Mononuclear cell (primary cell): ENCODE results near the gene MAB21L3. TPM values are rescaled to one million over a fixed set of nuclear protein-coding genes. Genes with fewer than 3 reads are reported as not detected.

ENCODE experiments used
- H3K27me3 ChIP-seq: 2 replicates; pipeline ENCODE4 v1.6.0; 2011; ENCODE audit warnings: low read length, control low read depth; ENCODE audit not compliant: insufficient read depth
- H3K4me1 ChIP-seq: 2 replicates; pipeline ENCODE4 v1.5.1; 2011; ENCODE audit warnings: mild to moderate bottlenecking, low read length, control low read depth; ENCODE audit not compliant: insufficient read depth
- H3K4me3 ChIP-seq: 2 replicates; pipeline ENCODE4 v1.5.1; 2011; ENCODE audit warnings: mild to moderate bottlenecking, low read length, moderate library complexity
- H3K9me3 ChIP-seq: 2 replicates; pipeline ENCODE4 v1.5.1; 2011; ENCODE audit warnings: low read depth, mild to moderate bottlenecking, control low read depth, low read length
- total RNA-seq: library from RNA; depleted of rRNA; stranded (reverse); fragments of >200 nt; gene quantifications from one replicate; pipeline ENCODE4 v1.2.3, GENCODE V29; 2012

The MAB21L3 gene
- total RNA-seq, 1 donor, result under 0.01 TPM

DNA sequence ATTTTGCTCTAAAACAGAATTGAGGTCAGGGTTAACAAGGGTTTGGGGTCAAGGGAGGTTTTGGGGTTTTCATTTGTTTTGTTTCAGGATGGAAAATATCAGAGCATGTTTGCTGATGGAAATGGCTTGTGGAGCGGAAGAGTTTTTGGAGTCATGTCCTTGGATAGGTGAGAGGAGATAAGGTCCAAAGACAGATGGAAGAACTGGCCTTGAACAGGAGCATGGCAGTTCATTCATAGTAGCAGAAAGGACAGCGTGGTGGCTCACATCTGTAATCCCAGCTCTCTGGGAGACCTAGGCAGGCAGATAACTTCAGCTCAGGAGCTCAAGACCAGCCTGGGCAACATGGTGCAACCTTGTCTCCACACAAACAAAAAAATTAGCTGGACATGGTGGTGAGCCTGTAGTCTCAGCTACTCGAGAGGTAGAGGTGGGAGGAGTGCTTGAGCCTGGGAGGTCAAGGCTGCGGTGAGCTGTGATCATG, 65.1 kb downstream of the MAB21L3 start:
- Histone ChIP-seq H3K27me3 (peaks cover 3% of the 10 kb centered on the region), H3K9me3 (no peaks in the 10 kb centered on the region)

DNA sequence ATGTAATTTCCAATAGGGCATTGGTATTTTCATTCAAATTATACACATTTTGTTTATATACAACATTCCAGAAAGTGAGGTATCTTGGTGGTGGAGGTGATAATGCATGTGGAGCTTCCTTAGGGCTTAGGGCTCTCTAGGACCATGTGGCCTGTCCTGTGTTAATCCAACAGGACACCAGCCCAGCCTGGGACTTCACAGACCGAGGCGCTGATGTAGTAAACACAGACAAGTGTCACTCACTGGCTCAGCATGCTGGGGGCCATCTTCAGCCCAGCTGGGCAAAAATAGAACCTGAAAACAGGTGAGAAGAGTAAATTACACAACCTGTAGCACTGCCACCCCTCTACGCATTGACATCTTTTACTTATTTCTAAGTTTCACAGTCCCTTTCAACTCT, 66.7 kb downstream of the MAB21L3 start:
- Histone ChIP-seq H3K9me3 (no peaks in the 10 kb centered on the region), H3K4me1 (no peaks in the 10 kb centered on the region), H3K27me3 (peaks cover 3% of the 10 kb centered on the region), H3K4me3 (no peak overlapping the region)

More for the DNA sequence above, 65.1 kb downstream of the MAB21L3 start:
- H3K4me3 ChIP-seq, result no peak overlapping the region
- no peaks in the 10 kb centered on the region for H3K4me1 ChIP-seq

DNA sequence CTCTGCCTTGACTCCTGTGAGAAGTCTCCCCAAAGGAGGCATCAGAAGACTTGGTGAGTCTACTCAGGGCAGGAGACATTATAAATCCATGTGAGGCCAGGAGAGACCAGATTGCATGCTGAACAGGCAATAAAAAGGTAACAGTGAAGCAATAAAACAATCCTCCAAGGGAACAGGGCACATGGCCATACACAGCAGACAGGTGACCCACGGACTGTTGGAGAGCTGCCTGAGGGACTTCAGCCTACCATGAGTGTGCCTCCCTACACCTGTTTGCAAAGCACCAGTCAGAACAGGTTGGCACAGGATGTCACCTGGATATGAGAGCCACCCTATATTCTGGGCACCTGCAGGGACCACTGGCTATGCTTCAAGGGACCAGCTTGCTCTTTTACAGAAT, 67.6 kb downstream of the MAB21L3 start:
- Histone ChIP-seq H3K27me3 (no peaks in the 10 kb centered on the region), H3K4me3 (no peak overlapping the region), H3K9me3 (no peaks in the 10 kb centered on the region), H3K4me1 (no peaks in the 10 kb centered on the region)

DNA sequence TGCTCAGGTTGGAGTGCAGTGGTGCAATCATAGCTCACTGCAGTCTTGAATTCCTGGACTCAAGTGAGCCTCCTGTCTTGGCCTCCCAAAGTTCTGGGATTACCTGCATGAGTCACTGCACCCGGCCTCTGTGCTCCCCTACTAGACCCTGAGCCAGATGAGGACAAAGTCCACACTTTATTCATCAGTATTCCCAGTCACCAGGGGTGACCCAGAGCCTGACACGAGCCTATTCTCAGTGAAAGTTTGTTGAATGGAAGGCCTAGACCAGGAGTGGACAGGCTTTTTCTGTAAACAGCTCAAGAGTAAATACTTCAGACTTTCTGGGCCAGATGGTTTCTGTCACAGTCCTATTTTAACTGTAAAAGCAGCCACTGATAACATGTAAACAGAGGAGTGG, 68.2 kb downstream of the MAB21L3 start:
- Histone ChIP-seq H3K9me3 (no peaks in the 10 kb centered on the region), H3K4me3 (no peak overlapping the region), H3K4me1 (no peaks in the 10 kb centered on the region), H3K27me3 (no peaks in the 10 kb centered on the region)

DNA sequence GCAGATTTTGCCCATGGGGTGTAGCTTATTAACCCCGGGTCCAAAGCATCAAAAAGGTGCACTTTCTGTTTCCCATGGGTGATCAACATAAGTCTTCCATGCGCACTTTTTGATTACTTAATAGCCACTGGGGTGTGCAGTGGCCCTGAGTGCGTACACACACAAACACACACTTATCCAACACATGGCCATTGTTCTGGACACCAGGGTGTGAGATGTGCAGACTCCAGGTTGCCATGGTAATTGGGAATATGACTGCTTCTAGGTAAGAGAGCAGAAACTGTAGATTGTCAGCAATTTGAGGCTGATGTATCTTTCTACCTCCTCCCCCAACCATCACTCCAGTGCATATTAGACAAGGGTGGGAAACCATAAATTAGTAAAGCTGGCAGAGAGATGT, 68.8 kb downstream of the MAB21L3 start:
- Histone ChIP-seq H3K4me1 (no peaks in the 10 kb centered on the region), H3K9me3 (no peaks in the 10 kb centered on the region), H3K4me3 (no peak overlapping the region), H3K27me3 (no peaks in the 10 kb centered on the region)

DNA sequence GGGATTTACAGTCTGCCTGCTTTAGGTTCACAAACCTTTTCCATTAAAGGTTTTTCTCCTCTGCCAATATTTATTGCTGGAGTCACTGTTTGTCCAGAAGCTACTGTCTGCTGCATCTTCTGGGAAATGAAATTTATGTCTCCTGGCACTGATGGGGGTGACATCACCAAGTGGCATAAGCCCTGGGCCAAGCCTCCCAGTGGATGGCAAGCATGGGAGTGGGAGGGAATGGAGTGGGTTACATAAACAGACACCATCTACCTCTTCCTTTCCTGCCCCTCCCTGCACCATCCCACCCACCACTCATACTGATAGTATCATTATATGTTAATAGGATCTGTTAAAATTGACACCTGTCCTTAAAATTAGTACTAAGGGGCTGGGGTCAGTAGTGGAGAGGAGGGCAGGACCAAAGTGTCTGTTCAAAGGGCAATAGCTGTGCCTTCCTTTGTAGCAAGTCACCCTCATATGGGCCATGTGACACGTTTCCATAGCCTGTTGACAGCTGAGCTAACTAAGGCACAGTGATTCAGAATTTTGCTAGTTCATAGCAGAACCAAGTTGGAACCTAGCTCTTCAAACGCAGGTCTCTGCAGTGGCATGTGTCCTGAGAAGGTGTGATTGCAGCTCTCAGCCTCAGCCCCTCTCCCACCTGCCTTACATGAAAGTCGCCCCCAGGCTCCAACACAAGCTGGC, 71.0 kb downstream of the MAB21L3 start:
- H3K9me3 ChIP-seq, result no peaks in the 10 kb centered on the region
- no peaks in the 10 kb centered on the region for H3K27me3 ChIP-seq
- H3K4me1 ChIP-seq, result no peaks in the 10 kb centered on the region
- no peak overlapping the region for H3K4me3 ChIP-seq

Other genes with a start within 250 kb of the MAB21L3 start
- 6.4 TPM for gene SLC22A15, start 134.9 kb upstream of the MAB21L3 start, total RNA-seq